ENCODE data around the gene LYPLAL1.

- no peak for TF ChIP-seq EZH2 (IDR thresholded peaks at IDR 0.05; ENCODE audit: insufficient read depth, low read length)
- no peak for TF ChIP-seq CTCF (IDR thresholded peaks at IDR 0.05; ENCODE audit: insufficient read depth, low read depth, low read length)
Observed at GRCh38 chr1:219257751-219258150, 84.1 kb downstream of the LYPLAL1 start.

Data from astrocyte (in vitro differentiated cells and primary cell).